Keratinocyte (primary cell): ENCODE measurements around the gene BRD2. TPM values are rescaled to one million over a fixed set of nuclear protein-coding genes. Genes with fewer than 3 reads are reported as not detected.

Experiments
- DNase-seq: peaks from one replicate; pipeline ENCODE4 v3.0.0-alpha.2; 2011; ENCODE audit warnings: low read depth, missing footprints, low spot score
- FAIRE-seq: peaks from 2 replicates; lab custom pipeline; 2011; peaks lifted over from hg19 to GRCh38; lab: Jason Lieb, UNC
- H2AFZ ChIP-seq: 2 replicates; pipeline ENCODE4 v1.6.0; 2012; ENCODE audit warnings: low read length, control low read depth, inconsistent platforms; ENCODE audit not compliant: control insufficient read depth
- H3K27ac ChIP-seq: 2 replicates; pipeline ENCODE4 v1.5.1; 2011; ENCODE audit warnings: low read length; ENCODE audit not compliant: control insufficient read depth, insufficient read depth
- H3K27me3 ChIP-seq: 3 replicates; pipeline ENCODE4 v1.6.0; 2011; ENCODE audit warnings: low read length; ENCODE audit not compliant: control insufficient read depth, insufficient read depth; ENCODE audit errors: extremely low read depth
- H3K36me3 ChIP-seq, 2 experiments: 2 replicates in 1 of 2; 3 replicates in 1 of 2; pipeline ENCODE4 v1.5.1; 2011; ENCODE audit warnings: low read length in 2 of 2, mild to moderate bottlenecking in 1 of 2; ENCODE audit not compliant: control insufficient read depth in 2 of 2, insufficient read depth in 2 of 2; ENCODE audit errors: extremely low read depth in 1 of 2
- H3K4me1 ChIP-seq: 3 replicates; pipeline ENCODE4 v1.5.1; 2011; ENCODE audit warnings: low read length; ENCODE audit not compliant: control insufficient read depth, insufficient read depth; ENCODE audit errors: extremely low read depth
- H3K4me2 ChIP-seq: 3 replicates; pipeline ENCODE4 v1.6.0; 2011; ENCODE audit warnings: low read depth, low read length; ENCODE audit not compliant: control insufficient read depth, insufficient read depth; ENCODE audit errors: extremely low read depth
- H3K4me3 ChIP-seq, 3 experiments: fragments of 200-600 bp in 1 of 3; sonication (generic) in 1 of 3; 2 replicates in 2 of 3; 3 replicates in 1 of 3; pipeline ENCODE4 v1.5.1; 2011 to 2016; ENCODE audit warnings: low read length in 3 of 3, mild to moderate bottlenecking in 3 of 3, control low read depth in 2 of 3, inconsistent platforms in 1 of 3, low read depth in 1 of 3, mixed read lengths in 1 of 3, mixed run types in 1 of 3, moderate library complexity in 1 of 3; ENCODE audit not compliant: control insufficient read depth in 2 of 3, insufficient read depth in 2 of 3; ENCODE audit errors: extremely low read depth in 1 of 3
- H3K79me2 ChIP-seq: 2 replicates; pipeline ENCODE4 v1.6.0; 2012; ENCODE audit warnings: low read length; ENCODE audit not compliant: control insufficient read depth, insufficient read depth
- H3K9ac ChIP-seq: 3 replicates; pipeline ENCODE4 v1.6.0; 2011; ENCODE audit warnings: low read length; ENCODE audit not compliant: control insufficient read depth, insufficient read depth; ENCODE audit errors: extremely low read depth
- H3K9me1 ChIP-seq: 3 replicates; pipeline ENCODE4 v1.6.0; 2011; ENCODE audit warnings: low read length; ENCODE audit not compliant: control insufficient read depth, insufficient read depth; ENCODE audit errors: extremely low read depth
- H3K9me3 ChIP-seq: 2 replicates; pipeline ENCODE4 v1.5.1; 2012; ENCODE audit warnings: low read depth, low read length; ENCODE audit not compliant: control insufficient read depth
- H4K20me1 ChIP-seq: 3 replicates; pipeline ENCODE4 v1.6.0; 2011; ENCODE audit warnings: low read length; ENCODE audit not compliant: control insufficient read depth, insufficient read depth; ENCODE audit errors: extremely low read depth
- EZH2 ChIP-seq: IDR thresholded peaks from one replicate; pipeline ENCODE4 v1.6.1; 2012; ENCODE audit warnings: inconsistent platforms, mild to moderate bottlenecking, low read length, moderate library complexity
- dilution Hi-C: fragments of 300-500 bp; cut with MboI; formaldehyde crosslinking; loops from one replicate; pipeline ENCODE4 v1.7.0; 2020; ENCODE audit warnings: low sequenced_read_pairs; ENCODE audit not compliant: extremely low pct_ligation_motif_present
- polyA plus RNA-seq, 5 experiments: library from polyadenylated mRNA; depleted of rRNA in 3 of 5; stranded (reverse) in 3 of 5; stranded (forward) in 1 of 5; unstranded in 1 of 5; fragments of >200 nt; gene quantifications; 1 replicate in 1 of 5; 2 replicates in 3 of 5; 3 replicates in 1 of 5; pipeline versions ENCODE4 v1.2.1 to v1.2.3, GENCODE V29; 2011 to 2012; ENCODE audit warnings: missing spikeins in 2 of 5, low read depth in 1 of 5, low replicate concordance in 1 of 5
- TF ChIP-seq, protein P1 (sequence below), 3 experiments: IDR thresholded peaks in 1 of 3; conservative IDR thresholded peaks in 1 of 3; optimal IDR thresholded peaks in 1 of 3; 2 replicates in 2 of 3; 3 replicates in 1 of 3; pipeline versions ENCODE3 to v1.5.1; 2011; ENCODE audit warnings: low read length in 3 of 3, mild to moderate bottlenecking in 3 of 3, moderate library complexity in 2 of 3, control low read depth in 1 of 3, inconsistent platforms in 1 of 3; ENCODE audit not compliant: insufficient read depth in 2 of 3; ENCODE audit errors: extremely low read depth in 1 of 3

BRD2 gene
- polyA plus RNA-seq, 1 donor (not counting 4 experiments of a cell fraction or from before 2014, with no cell fraction given), result 121 TPM

DNA sequence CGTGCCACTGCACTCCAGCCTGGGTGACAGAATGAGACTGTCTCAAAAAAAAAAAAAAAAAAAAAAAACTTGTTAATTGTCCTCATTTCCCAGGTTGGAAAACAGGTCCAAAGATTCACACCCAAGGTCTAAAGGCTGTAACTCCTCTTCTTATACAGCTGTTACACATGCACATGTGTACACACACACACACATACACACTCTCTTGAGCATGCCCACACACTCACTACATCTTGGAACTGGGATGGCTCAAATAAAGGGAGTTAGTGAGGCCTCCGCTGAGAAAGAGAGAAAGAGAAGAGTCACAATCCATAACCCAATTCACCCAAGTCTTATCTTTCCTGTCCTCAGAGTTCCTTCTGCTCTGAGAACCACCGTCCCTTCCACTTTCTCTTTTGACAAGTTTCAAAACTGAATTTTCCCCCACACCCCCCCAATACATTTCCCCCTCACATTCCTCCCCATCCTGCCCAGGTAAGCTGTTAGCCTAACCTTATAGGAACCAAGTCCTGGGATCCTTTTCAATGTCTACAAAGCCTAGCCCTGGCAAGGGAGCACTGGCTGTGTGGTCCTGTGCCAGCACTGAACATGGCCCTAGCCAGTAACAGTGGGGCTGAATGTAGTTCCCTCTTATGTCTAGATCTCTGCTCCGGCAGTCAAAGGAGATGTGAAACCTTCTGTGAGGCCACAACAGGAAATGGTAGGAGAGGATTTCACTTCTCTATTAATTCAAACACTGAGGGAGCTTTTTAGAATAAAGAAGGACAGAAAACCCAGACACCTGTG, 24.3 kb upstream of the BRD2 start:
- dilution Hi-C loops, result no loop called here
- Histone ChIP-seq H4K20me1 (no peaks in the 10 kb centered on the region), H3K36me3 (no peaks in the 10 kb centered on the region), H3K4me1 (no peaks in the 10 kb centered on the region), H3K9me1 (no peaks in the 10 kb centered on the region), H3K4me3 (no peak overlapping the region), H2AFZ (no peak overlapping the region), H3K27me3 (peaks cover 9% of the 10 kb centered on the region), H3K9ac (no peak overlapping the region), H3K79me2 (no peaks in the 10 kb centered on the region), H3K27ac (no peak overlapping the region), H3K4me2 (no peak overlapping the region), H3K9me3 (no peaks in the 10 kb centered on the region)
- FAIRE-seq (no peak), DNase-seq (no peak)
- TF ChIP-seq, protein P1, sequence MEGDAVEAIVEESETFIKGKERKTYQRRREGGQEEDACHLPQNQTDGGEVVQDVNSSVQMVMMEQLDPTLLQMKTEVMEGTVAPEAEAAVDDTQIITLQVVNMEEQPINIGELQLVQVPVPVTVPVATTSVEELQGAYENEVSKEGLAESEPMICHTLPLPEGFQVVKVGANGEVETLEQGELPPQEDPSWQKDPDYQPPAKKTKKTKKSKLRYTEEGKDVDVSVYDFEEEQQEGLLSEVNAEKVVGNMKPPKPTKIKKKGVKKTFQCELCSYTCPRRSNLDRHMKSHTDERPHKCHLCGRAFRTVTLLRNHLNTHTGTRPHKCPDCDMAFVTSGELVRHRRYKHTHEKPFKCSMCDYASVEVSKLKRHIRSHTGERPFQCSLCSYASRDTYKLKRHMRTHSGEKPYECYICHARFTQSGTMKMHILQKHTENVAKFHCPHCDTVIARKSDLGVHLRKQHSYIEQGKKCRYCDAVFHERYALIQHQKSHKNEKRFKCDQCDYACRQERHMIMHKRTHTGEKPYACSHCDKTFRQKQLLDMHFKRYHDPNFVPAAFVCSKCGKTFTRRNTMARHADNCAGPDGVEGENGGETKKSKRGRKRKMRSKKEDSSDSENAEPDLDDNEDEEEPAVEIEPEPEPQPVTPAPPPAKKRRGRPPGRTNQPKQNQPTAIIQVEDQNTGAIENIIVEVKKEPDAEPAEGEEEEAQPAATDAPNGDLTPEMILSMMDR (optimal IDR thresholded peaks at IDR 0.05 in 1 of 3, IDR thresholded peaks at IDR 0.05 in 1 of 3, conservative IDR thresholded peaks at IDR 0.05 in 1 of 3; ENCODE audit: extremely low read depth in 1 of 3, insufficient read depth in 2 of 3, low read length in 3 of 3), result no peak
- TF ChIP-seq EZH2, result no peak

DNA sequence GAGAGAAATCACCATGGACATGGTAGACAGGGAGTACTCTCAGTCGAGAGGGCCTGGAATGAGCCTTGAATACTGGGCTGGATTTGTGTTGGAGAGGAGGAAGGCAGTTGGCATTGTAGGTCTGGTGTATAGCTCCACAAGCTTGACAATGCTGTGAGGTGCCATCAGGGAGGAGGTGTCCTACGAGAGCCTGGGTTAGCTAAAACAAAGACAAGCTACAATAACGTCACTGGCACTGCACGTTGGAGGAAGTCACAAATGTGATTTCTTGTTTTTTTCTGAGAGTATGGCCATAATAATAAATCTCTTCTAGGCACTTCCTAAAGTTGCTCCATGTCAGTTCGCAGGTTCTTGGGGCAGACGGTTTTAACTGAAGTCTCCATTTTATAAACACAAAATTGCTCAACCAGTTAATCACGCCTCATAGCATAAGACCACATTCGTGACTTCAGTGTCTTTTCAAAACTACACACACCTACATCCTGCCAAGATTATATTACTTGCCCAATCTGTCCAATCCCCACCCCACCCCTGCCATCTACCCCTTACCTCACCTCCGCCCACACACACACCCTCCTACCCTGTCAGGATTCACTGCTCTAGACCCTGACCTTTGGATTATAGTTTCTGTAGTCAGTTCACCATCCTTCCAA, 23.2 kb upstream of the BRD2 start:
- no peak for TF ChIP-seq EZH2
- TF ChIP-seq, protein P1 (optimal IDR thresholded peaks at IDR 0.05 in 1 of 3, IDR thresholded peaks at IDR 0.05 in 1 of 3, conservative IDR thresholded peaks at IDR 0.05 in 1 of 3; ENCODE audit: extremely low read depth in 1 of 3, insufficient read depth in 2 of 3, low read length in 3 of 3), result no peak
- no peaks in the 10 kb centered on the region for H3K36me3 ChIP-seq
- DNase-seq (no peak), FAIRE-seq (no peak)
- H3K4me2 ChIP-seq, result no peak overlapping the region
- H3K79me2 ChIP-seq, result no peaks in the 10 kb centered on the region
- peaks cover 9% of the 10 kb centered on the region for H3K27me3 ChIP-seq
- no peak overlapping the region for H3K27ac ChIP-seq
- no peaks in the 10 kb centered on the region for H3K9me1 ChIP-seq
- H3K4me1 ChIP-seq, result no peaks in the 10 kb centered on the region
- H3K9ac ChIP-seq, result no peak overlapping the region
- no peaks in the 10 kb centered on the region for H3K9me3 ChIP-seq
- H4K20me1 ChIP-seq, result no peaks in the 10 kb centered on the region
- dilution Hi-C loops, result no loop called here
- H2AFZ ChIP-seq, result no peak overlapping the region
- H3K4me3 ChIP-seq, result no peak overlapping the region
